ENCODE results near the gene JAKMIP2. TPM values are rescaled to one million over a fixed set of nuclear protein-coding genes. Genes with fewer than 3 reads are reported as not detected.

JAKMIP2 gene
- total RNA-seq, 1 experiment from 2014 or later, result not detected

DNA sequence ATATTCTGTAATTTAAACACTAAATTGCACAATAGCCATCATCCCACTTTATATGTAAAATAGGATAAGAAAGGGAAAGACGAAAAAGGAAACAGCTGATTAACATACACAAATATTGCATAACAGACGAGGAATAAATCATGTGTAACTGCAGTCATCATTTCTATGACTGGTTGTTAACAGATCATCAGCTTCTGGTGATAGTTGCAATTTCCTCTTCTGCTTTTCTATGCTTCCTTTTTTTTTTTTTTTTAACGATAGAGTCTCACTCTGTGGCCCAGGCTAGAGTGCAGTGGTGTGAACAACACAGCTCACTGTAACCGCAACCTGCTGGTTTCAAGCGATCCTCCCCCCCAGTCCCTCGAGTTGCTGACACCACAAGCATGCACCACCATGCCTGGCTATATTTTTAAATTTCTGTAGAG lies 22.5 kb upstream of the JAKMIP2 start:
- Histone ChIP-seq H3K27me3 (ENCODE audit: insufficient read depth, low read length) (peaks cover 8% of the 10 kb centered on the region), H3K4me3 (replicated peaks in 1 of 2; ENCODE audit: low read depth in 1 of 2, low read length in 2 of 2) (no peak overlapping the region), H3K9ac (ENCODE audit: low read length) (no peak overlapping the region), H3K4me2 (ENCODE audit: low read length) (no peak overlapping the region), H3K27ac (ENCODE audit: low read depth, low read length) (no peak overlapping the region), H4K20me1 (ENCODE audit: insufficient read depth) (no peaks in the 10 kb centered on the region), H2AFZ (ENCODE audit: low read depth, low read length, poor library complexity, severe bottlenecking) (no peak overlapping the region), H3K4me1 (ENCODE audit: control insufficient read depth in 1 of 2, insufficient read depth in 2 of 2, low read length in 2 of 2) (no peaks in the 10 kb centered on the region), H3K9me3 (ENCODE audit: control insufficient read depth in 1 of 2, insufficient read depth in 1 of 2, low read depth in 1 of 2, low read length in 2 of 2) (no peaks in the 10 kb centered on the region), H3K36me3 (ENCODE audit: control insufficient read depth in 1 of 2, insufficient read depth in 2 of 2, low read length in 2 of 2) (no peaks in the 10 kb centered on the region), H3K79me2 (ENCODE audit: insufficient read depth, low read length) (no peaks in the 10 kb centered on the region), H3K9me2 (ENCODE audit: insufficient read depth) (no peaks in the 10 kb centered on the region)
- POLR2A ChIA-PET, result no interaction called here
- no peak for TF ChIP-seq TCF7L2 (IDR thresholded peaks at IDR 0.05; ENCODE audit: borderline replicate concordance, extremely low read depth, insufficient read depth, insufficient read length)
- TF ChIP-seq CEBPB (IDR thresholded peaks at IDR 0.05; ENCODE audit: low read depth), result no peak
- TF ChIP-seq EGR1 (IDR thresholded peaks at IDR 0.05; ENCODE audit: low read depth), result no peak
- TF ChIP-seq ZNF274 (IDR thresholded peaks at IDR 0.05; ENCODE audit: low read depth, low read length), result no peak
- TF ChIP-seq FOSL1 (IDR thresholded peaks at IDR 0.05; ENCODE audit: low read depth), result no peak
- TF ChIP-seq POLR2AphosphoS5 (IDR thresholded peaks at IDR 0.05; ENCODE audit: low read depth, low read length), result no peak
- TF ChIP-seq RAD21 (IDR thresholded peaks at IDR 0.05; ENCODE audit: low read depth), result no peak
- no peak for TF ChIP-seq EZH2 (IDR thresholded peaks at IDR 0.05)
- TF ChIP-seq JUND (IDR thresholded peaks at IDR 0.05), result no peak
- TF ChIP-seq SRF (IDR thresholded peaks at IDR 0.05; ENCODE audit: low read depth), result no peak
- no peak for TF ChIP-seq SIN3A (IDR thresholded peaks at IDR 0.05; ENCODE audit: low read depth)
- TF ChIP-seq POLR2A (IDR thresholded peaks at IDR 0.05; ENCODE audit: borderline replicate concordance, extremely low read depth, insufficient read depth, insufficient read length), result no peak
- TF ChIP-seq, protein P1, sequence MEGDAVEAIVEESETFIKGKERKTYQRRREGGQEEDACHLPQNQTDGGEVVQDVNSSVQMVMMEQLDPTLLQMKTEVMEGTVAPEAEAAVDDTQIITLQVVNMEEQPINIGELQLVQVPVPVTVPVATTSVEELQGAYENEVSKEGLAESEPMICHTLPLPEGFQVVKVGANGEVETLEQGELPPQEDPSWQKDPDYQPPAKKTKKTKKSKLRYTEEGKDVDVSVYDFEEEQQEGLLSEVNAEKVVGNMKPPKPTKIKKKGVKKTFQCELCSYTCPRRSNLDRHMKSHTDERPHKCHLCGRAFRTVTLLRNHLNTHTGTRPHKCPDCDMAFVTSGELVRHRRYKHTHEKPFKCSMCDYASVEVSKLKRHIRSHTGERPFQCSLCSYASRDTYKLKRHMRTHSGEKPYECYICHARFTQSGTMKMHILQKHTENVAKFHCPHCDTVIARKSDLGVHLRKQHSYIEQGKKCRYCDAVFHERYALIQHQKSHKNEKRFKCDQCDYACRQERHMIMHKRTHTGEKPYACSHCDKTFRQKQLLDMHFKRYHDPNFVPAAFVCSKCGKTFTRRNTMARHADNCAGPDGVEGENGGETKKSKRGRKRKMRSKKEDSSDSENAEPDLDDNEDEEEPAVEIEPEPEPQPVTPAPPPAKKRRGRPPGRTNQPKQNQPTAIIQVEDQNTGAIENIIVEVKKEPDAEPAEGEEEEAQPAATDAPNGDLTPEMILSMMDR (IDR thresholded peaks at IDR 0.05 in 2 of 3, conservative IDR thresholded peaks at IDR 0.05 in 1 of 3; ENCODE audit: borderline replicate concordance in 1 of 3, insufficient read depth in 1 of 3, low read depth in 2 of 3, low read length in 2 of 3), result no peak
- RAD21 ChIA-PET (ENCODE audit: low non-redundant PET in 1 of 2, low total read pairs in 2 of 2, uncharacterized antibody in 2 of 2, unreplicated experiment in 2 of 2), result no interaction called here
- no TSS peak for BruUV-seq (replicated peaks)
- no peak for ATAC-seq
- intact Hi-C loops (cut with micrococcal nuclease), result no loop called here
- CTCF ChIA-PET, result no interaction called here
- no peak for DNase-seq (ENCODE audit: low read depth, low spot score)

Data from HCT116 (cell line).